CD14-positive monocyte (primary cell): ENCODE measurements around the gene SLC6A6. TPM values are rescaled to one million over a fixed set of nuclear protein-coding genes. Genes with fewer than 3 reads are reported as not detected.

Experiments
- DNase-seq, 3 donors: peaks; one replicate each; pipeline ENCODE4 v3.0.0-alpha.2; 2011 to 2022
- H2AFZ ChIP-seq: 2 replicates; pipeline ENCODE4 v1.6.0; 2012; ENCODE audit warnings: mild to moderate bottlenecking, low read depth, low read length, inconsistent platforms; ENCODE audit not compliant: insufficient read depth, poor library complexity, severe bottlenecking
- H3K27ac ChIP-seq, 2 donors: 1 replicate in 1 of 2; 2 replicates in 1 of 2; pipeline ENCODE4 v1.5.1; 2012 to 2013; ENCODE audit warnings: low read length in 2 of 2, control low read depth in 1 of 2, inconsistent platforms in 1 of 2, low read depth in 1 of 2, mild to moderate bottlenecking in 1 of 2
- H3K27me3 ChIP-seq, 2 donors: one replicate each; pipeline versions ENCODE4 v1.6.0 to v1.6.1; 2011 to 2013; ENCODE audit warnings: low read length in 2 of 2; ENCODE audit not compliant: control insufficient read depth in 2 of 2, insufficient read depth in 2 of 2
- H3K36me3 ChIP-seq, 2 donors: replicated peaks in 1 of 2; 1 replicate in 1 of 2; 2 replicates in 1 of 2; pipeline versions ENCODE4 v1.5.1 to v1.6.1; 2012 to 2013; ENCODE audit warnings: low read length in 2 of 2, control low read depth in 1 of 2, inconsistent platforms in 1 of 2, mild to moderate bottlenecking in 1 of 2; ENCODE audit not compliant: insufficient read depth in 2 of 2, control insufficient read depth in 1 of 2
- H3K4me1 ChIP-seq, 2 donors: 1 replicate in 1 of 2; 2 replicates in 1 of 2; pipeline versions ENCODE4 v1.5.1 to v1.6.1; 2012 to 2013; ENCODE audit warnings: low read length in 2 of 2, control low read depth in 1 of 2, inconsistent platforms in 1 of 2, mild to moderate bottlenecking in 1 of 2, moderate library complexity in 1 of 2; ENCODE audit not compliant: insufficient read depth in 2 of 2, control insufficient read depth in 1 of 2
- H3K4me2 ChIP-seq: replicated peaks from 2 replicates; pipeline ENCODE3; 2012; ENCODE audit warnings: low read length, moderate library complexity, mild to moderate bottlenecking; ENCODE audit not compliant: poor library complexity, severe bottlenecking; ENCODE audit errors: extremely low read depth
- H3K4me3 ChIP-seq, 3 experiments: fragments of 200-600 bp in 1 of 3; sonication (generic) in 1 of 3; replicated peaks in 1 of 3; 1 replicate in 2 of 3; 2 replicates in 1 of 3; pipeline ENCODE4 v1.5.1; 2011 to 2013; ENCODE audit warnings: low read length in 3 of 3, mild to moderate bottlenecking in 3 of 3, control low read depth in 2 of 3, low read depth in 2 of 3, inconsistent platforms in 1 of 3, moderate library complexity in 1 of 3
- H3K79me2 ChIP-seq: 2 replicates; pipeline ENCODE4 v1.6.0; 2012; ENCODE audit warnings: mild to moderate bottlenecking, control low read depth, inconsistent platforms, low read length, moderate library complexity; ENCODE audit not compliant: insufficient read depth
- H3K9ac ChIP-seq: 2 replicates; pipeline ENCODE4 v1.6.0; 2017; ENCODE audit warnings: low read length, mild to moderate bottlenecking; ENCODE audit not compliant: insufficient read depth, poor library complexity, severe bottlenecking
- H3K9me3 ChIP-seq, 2 donors: replicated peaks in 1 of 2; 1 replicate in 1 of 2; 2 replicates in 1 of 2; pipeline versions ENCODE4 v1.5.1 to v1.6.1; 2012 to 2013; ENCODE audit warnings: low read length in 2 of 2, control low read depth in 1 of 2; ENCODE audit not compliant: control insufficient read depth in 1 of 2, insufficient read depth in 1 of 2
- H4K20me1 ChIP-seq: 2 replicates; pipeline ENCODE4 v1.6.0; 2012; ENCODE audit warnings: mild to moderate bottlenecking, low read length, control low read depth, moderate library complexity; ENCODE audit not compliant: insufficient read depth
- H3K27ac Mint-ChIP-seq, 7 donors: one replicate each; pipeline ENCODE4 v1.8.0; 2020; ENCODE audit warnings: mild to moderate bottlenecking in 7 of 7, mixed read lengths in 7 of 7, moderate library complexity in 6 of 7, inconsistent platforms in 2 of 7
- H3K27me3 Mint-ChIP-seq, 3 donors: one replicate each; pipeline ENCODE4 v1.8.0; 2021 to 2022; ENCODE audit warnings: low read depth in 3 of 3, mild to moderate bottlenecking in 3 of 3, mixed read lengths in 3 of 3, moderate library complexity in 3 of 3, inconsistent platforms in 1 of 3
- H3K36me3 Mint-ChIP-seq, 2 donors: one replicate each; pipeline ENCODE4 v1.8.0; 2020; ENCODE audit warnings: mixed read lengths in 2 of 2, inconsistent platforms in 1 of 2, mild to moderate bottlenecking in 1 of 2
- H3K4me1 Mint-ChIP-seq: one replicate; pipeline ENCODE4 v1.8.0; 2020; ENCODE audit warnings: mild to moderate bottlenecking, mixed read lengths
- H3K4me3 Mint-ChIP-seq, 2 donors: one replicate each; pipeline ENCODE4 v1.8.0; 2020; ENCODE audit warnings: mild to moderate bottlenecking in 2 of 2, mixed read lengths in 2 of 2, moderate library complexity in 1 of 2
- H3K9me3 Mint-ChIP-seq, 7 donors: one replicate each; pipeline ENCODE4 v1.8.0; 2020 to 2022; ENCODE audit warnings: mixed read lengths in 7 of 7, mild to moderate bottlenecking in 6 of 7, moderate library complexity in 6 of 7, inconsistent platforms in 2 of 7
- WGBS: methylation state at CpG from one replicate; pipeline ENCODE4 v1.1.5; 2013; ENCODE audit warnings: missing lambda C conversion rate; ENCODE audit not compliant: insufficient coverage; 5-methylcytosine and 5-hydroxymethylcytosine counted together
- intact Hi-C, 2 donors: fragments of 100-400 bp; cut with micrococcal nuclease; formaldehyde crosslinking; loops; one replicate each; pipeline versions ENCODE4 v1.15.0 to v1.15.1; 2023
- polyA minus RNA-seq: library from RNA; depleted of rRNA, polyadenylated mRNA; stranded (reverse); fragments of >200 nt; gene quantifications from 2 replicates; pipeline ENCODE4 v1.2.3, GENCODE V29; 2012
- polyA plus RNA-seq, 3 donors: library from polyadenylated mRNA; depleted of rRNA in 1 of 3; unstranded in 2 of 3; stranded (reverse) in 1 of 3; fragments of 300-500 nt in 2 of 3; fragments of >200 nt in 1 of 3; fragmentation: Illumina TruSeq in 2 of 3; gene quantifications; 1 replicate in 2 of 3; 2 replicates in 1 of 3; pipeline ENCODE4 v1.2.3, GENCODE V29; 2012 to 2021
- total RNA-seq, 12 experiments: library from RNA in 1 of 12; stranded (reverse) in 1 of 12; fragments of 120-200 nt in 1 of 12; gene quantifications; one replicate each; pipeline ENCODE4 v1.2.4 and lab custom pipeline; 2013 to 2026; ENCODE audit warnings: mixed read lengths in 6 of 12, inconsistent platforms in 1 of 12
- TF ChIP-seq, protein P1 (sequence below): fragments of 200-600 bp; IDR thresholded peaks from one replicate; pipeline ENCODE4 v1.8.0; 2022; ENCODE audit warnings: antibody characterized with exemption, mild to moderate bottlenecking

The SLC6A6 gene
- total RNA-seq (2013): 67.3 TPM
- 100 to 1,000 TPM in 1 of 3 donors, 10 to 100 TPM in 2; 18.4 to 136 (median 24.5) TPM for polyA plus RNA-seq
- 102 and 121 TPM in 2 replicates for polyA minus RNA-seq
- total RNA-seq (lab: John Stamatoyannopoulos, UW): 258 to 1,289 (median 525) reads per million in 11 experiments

DNA sequence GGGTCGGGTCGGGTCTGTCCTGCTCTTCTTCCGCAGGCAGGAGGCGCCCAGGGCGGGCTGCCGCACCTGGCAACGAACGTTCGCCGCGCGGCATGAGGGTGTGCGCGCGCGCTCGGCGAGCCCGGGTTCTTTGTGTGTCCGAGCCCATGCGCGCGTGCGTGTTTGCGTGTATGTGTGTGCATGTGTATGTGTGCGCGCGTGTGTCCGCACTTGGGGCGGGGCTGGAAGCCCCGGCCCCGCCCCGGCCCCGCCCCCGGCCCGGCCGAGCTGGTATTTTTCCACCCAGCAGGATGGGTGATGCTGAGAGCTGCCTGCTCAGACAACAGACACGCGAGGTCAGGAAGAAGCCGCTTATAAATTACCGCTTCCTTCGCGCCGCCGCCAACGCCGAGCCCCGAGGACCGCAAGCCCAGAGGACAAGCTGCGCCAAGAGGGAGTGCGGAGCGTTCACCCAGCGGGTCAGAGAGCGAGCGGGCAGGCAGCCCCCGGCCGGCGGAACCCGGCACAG lies at the start of gene SLC6A6:
SLC6A6 (plus strand) TSS at position 303 of the 508 bp plus-strand sequence. CDS start 41,029 bp downstream, outside the sequence.
- Histone ChIP-seq H3K27ac (peak within 1 kb of the TSS; percentile 75 to 98), H3K79me2 (peaks cover 49% of the 10 kb centered on the region), H3K4me2 (peak within 1 kb of the TSS; percentile 79), H3K9ac (peak within 1 kb of the TSS; percentile 99), H3K4me3 (peak within 1 kb of the TSS; percentile 72 to 100 (median 84)), H2AFZ (peak within 1 kb of the TSS; percentile 65), H3K4me1 (peaks cover 59 to 75% of the 10 kb centered on the region in 2 donors), H3K9me3 (no peaks in the 10 kb centered on the region), H3K36me3 (peaks cover 6 to 16% of the 10 kb centered on the region in 2 donors), H3K27me3 (no peaks in the 10 kb centered on the region), H4K20me1 (peaks cover 47% of the 10 kb centered on the region)
- H3K27ac Mint-ChIP-seq: peak within 1 kb of the TSS; percentile 96 to 99 (median 98)
- H3K36me3 Mint-ChIP-seq: peaks cover 19 to 29% of the 10 kb centered on the region in 2 donors
- peak; percentile 88 to 95 (median 91) for DNase-seq
- peak within 1 kb of the TSS; percentile 99 for H3K4me3 Mint-ChIP-seq
- H3K9me3 Mint-ChIP-seq: peaks cover 0 to 2% (median 0%) of the 10 kb centered on the region in 7 donors
- intact Hi-C loops: loop anchor here (5.0 kb wide), 1 partner anchor 40 kb away; no protein-coding TSS in a partner anchor
- H3K4me1 Mint-ChIP-seq: peaks cover 73% of the 10 kb centered on the region
- TF ChIP-seq, protein P1, sequence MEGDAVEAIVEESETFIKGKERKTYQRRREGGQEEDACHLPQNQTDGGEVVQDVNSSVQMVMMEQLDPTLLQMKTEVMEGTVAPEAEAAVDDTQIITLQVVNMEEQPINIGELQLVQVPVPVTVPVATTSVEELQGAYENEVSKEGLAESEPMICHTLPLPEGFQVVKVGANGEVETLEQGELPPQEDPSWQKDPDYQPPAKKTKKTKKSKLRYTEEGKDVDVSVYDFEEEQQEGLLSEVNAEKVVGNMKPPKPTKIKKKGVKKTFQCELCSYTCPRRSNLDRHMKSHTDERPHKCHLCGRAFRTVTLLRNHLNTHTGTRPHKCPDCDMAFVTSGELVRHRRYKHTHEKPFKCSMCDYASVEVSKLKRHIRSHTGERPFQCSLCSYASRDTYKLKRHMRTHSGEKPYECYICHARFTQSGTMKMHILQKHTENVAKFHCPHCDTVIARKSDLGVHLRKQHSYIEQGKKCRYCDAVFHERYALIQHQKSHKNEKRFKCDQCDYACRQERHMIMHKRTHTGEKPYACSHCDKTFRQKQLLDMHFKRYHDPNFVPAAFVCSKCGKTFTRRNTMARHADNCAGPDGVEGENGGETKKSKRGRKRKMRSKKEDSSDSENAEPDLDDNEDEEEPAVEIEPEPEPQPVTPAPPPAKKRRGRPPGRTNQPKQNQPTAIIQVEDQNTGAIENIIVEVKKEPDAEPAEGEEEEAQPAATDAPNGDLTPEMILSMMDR: peak; percentile 37
- peaks cover 8 to 15% (median 14%) of the 10 kb centered on the region in 3 donors for H3K27me3 Mint-ChIP-seq
- under 1% methylated on average over 58 of the region's 59 CpGs for whole genome bisulfite sequencing

DNA sequence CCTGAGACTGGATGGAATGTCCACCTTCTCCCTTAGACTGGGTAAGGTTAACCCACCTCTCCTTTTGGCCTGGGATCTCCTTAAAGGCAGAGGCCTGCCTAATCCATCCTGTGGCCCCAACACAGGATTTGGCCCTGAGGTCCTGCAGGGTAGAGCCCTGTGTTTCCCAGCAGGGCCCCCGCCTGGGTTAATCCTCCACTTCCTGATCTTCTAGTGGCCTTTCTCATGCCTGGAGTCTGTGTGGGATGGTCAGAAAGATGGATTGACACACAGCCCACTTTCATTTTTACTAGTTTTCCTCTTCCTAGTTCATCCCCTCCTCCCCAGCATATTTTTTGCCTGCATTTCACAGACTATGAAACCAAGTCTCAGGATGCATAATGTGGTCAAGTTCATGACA lies 48.9 kb upstream of the SLC6A6 start:
- Mint-ChIP-seq H3K9me3 (peaks cover 0 to 5% (median 2%) of the 10 kb centered on the region in 7 donors), H3K27me3 (peaks cover 1 to 4% (median 3%) of the 10 kb centered on the region in 3 donors), H3K4me1 (peaks cover 2% of the 10 kb centered on the region), H3K27ac (no peak overlapping the region), H3K36me3 (no peaks in the 10 kb centered on the region), H3K4me3 (no peak overlapping the region)
- Histone ChIP-seq H3K9ac (no peak overlapping the region), H3K36me3 (no peaks in the 10 kb centered on the region), H3K4me2 (no peak overlapping the region), H4K20me1 (no peaks in the 10 kb centered on the region), H3K79me2 (no peaks in the 10 kb centered on the region), H2AFZ (no peak overlapping the region), H3K27me3 (no peaks in the 10 kb centered on the region), H3K4me1 (no peaks in the 10 kb centered on the region), H3K27ac (no peak overlapping the region), H3K9me3 (peaks cover 0 to 4% of the 10 kb centered on the region in 2 donors), H3K4me3 (no peak overlapping the region)
- DNase-seq: no peak
- TF ChIP-seq, protein P1: no peak
- WGBS: no CpG with 5 or more reads among the region's 1 CpG
- intact Hi-C loops: no loop called here
